ENCODE measurements around the gene DYSF.

The DYSF gene

GRCh38 chr2:71620851-71621251 is 167.5 kb downstream of the DYSF start:
- TF ChIP-seq, protein P1, sequence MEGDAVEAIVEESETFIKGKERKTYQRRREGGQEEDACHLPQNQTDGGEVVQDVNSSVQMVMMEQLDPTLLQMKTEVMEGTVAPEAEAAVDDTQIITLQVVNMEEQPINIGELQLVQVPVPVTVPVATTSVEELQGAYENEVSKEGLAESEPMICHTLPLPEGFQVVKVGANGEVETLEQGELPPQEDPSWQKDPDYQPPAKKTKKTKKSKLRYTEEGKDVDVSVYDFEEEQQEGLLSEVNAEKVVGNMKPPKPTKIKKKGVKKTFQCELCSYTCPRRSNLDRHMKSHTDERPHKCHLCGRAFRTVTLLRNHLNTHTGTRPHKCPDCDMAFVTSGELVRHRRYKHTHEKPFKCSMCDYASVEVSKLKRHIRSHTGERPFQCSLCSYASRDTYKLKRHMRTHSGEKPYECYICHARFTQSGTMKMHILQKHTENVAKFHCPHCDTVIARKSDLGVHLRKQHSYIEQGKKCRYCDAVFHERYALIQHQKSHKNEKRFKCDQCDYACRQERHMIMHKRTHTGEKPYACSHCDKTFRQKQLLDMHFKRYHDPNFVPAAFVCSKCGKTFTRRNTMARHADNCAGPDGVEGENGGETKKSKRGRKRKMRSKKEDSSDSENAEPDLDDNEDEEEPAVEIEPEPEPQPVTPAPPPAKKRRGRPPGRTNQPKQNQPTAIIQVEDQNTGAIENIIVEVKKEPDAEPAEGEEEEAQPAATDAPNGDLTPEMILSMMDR (IDR thresholded peaks at IDR 0.05; ENCODE audit: low read depth, low read length, missing control alignments), result no peak
- H3K4me3 ChIP-seq (ENCODE audit: low read depth, low read length), result no peak overlapping the region
- DNase-seq (ENCODE audit: low read depth), result no peak

DNA sequence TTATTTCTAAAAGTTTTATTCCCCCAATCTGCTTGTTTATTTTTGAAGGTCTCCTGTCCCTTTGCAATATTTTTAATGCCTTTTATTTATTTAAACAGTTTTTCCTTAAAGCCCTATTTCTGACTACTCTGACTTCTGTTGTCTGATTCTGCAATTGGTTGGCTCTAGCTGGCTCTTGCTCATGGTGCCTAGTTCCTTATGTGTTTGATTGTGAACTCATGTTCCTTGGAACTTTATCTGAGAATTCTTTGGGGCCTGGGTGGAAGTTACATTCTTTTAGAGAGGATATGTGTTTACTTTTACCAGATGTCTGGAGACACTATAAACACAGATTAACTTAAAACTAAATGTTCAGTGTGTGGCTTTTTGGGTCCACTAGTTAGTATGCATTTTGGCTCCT is 175.9 kb downstream of the DYSF start:
- no peak for DNase-seq (ENCODE audit: low read depth)
- TF ChIP-seq, protein P1 (IDR thresholded peaks at IDR 0.05; ENCODE audit: low read depth, low read length, missing control alignments), result no peak
- no peak overlapping the region for H3K4me3 ChIP-seq (ENCODE audit: low read depth, low read length)

DNA sequence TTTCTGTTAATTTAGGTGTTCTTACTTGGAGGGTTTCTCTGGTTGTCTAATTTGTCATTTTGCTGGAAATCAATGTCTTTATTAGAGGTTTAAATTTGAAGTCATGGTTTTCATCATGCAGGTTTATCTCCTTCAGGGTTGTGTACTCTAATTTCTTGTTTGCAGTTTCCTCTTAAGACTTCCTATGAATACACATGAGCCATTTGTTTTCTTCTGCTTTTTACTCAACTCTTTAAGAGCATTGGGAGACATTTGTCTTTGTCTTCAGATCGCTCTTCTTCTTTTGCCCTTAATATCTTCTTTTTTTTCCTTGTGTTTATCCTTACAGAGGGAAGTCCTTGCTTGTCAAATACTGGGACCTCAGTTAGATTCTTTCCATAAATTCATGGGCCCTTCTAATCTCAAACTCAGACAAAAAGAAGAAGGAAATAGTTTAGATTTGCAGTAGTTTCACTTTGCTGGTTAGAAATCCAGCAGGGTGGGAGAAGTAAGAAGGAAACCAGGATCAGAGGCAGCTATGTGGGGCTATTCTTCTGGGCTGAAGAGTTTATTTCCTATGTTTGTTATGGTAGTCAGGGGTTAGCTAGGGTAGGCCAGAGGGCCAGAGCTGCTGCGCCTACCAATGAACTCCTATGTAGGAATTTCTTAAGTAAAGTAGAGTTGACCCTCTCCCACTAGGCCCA is 176.6 kb downstream of the DYSF start:
- H3K4me3 ChIP-seq (ENCODE audit: low read depth, low read length), result no peak overlapping the region
- TF ChIP-seq, protein P1 (IDR thresholded peaks at IDR 0.05; ENCODE audit: low read depth, low read length, missing control alignments), result no peak
- no peak for DNase-seq (ENCODE audit: low read depth)

- H3K4me3 ChIP-seq (ENCODE audit: low read depth, low read length), result no peak overlapping the region
- no peak for DNase-seq (ENCODE audit: low read depth)
- TF ChIP-seq, protein P1 (IDR thresholded peaks at IDR 0.05; ENCODE audit: low read depth, low read length, missing control alignments), result no peak
Measured at GRCh38 chr2:71630454-71631328, 177.3 kb downstream of the DYSF start.

DNA sequence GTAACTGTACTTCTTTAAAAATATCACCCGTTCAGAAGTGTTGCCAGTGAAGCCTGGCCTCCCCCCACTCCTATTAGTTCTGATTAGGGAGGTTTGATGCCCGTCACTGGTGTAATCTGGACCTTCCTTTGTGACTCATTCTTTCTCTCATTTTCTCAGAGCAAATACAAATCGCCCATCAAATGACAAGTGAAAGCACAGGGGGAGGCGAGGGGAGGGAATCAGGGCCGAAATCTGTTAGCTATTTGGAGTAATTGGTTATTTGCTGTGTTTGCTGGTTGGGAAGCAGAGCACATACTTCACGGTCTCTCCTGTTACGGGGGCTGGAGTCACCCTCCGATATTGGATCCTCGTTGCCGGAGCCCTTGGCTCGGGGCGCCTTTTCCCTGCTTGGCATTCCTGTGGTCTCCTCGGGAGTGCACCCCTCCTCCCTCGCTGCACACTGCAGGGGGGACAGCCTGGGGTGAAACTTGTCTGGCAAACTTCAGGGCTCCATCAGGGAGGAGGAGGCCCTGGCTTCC is 178.1 kb downstream of the DYSF start:
- no peak overlapping the region for H3K4me3 ChIP-seq (ENCODE audit: low read depth, low read length)
- no peak for DNase-seq (ENCODE audit: low read depth)
- TF ChIP-seq, protein P1 (IDR thresholded peaks at IDR 0.05; ENCODE audit: low read depth, low read length, missing control alignments), result no peak

DNA sequence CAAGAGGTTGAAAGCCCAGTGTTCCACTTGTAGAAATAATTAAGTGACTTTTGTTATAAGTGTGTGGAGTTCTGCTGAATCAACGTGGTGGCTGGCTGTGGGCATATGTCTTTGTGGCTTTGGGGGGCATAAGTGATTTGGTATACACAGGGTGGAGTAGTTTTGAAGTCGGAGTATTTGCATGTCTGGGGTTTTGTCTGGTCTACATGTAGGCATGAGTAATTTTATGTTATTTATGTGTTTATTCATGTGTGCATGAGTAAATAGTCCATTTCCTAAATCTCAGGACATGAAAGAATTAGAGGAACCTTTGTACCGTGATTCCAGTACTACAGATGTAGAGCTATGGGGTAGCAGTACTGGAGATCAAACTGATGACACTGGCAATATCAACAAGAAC is 179.7 kb downstream of the DYSF start:
- H3K4me3 ChIP-seq (ENCODE audit: low read depth, low read length), result no peak overlapping the region
- TF ChIP-seq, protein P1 (IDR thresholded peaks at IDR 0.05; ENCODE audit: low read depth, low read length, missing control alignments), result no peak

More for the DNA sequence above, 179.7 kb downstream of the DYSF start:
- no peak for DNase-seq (ENCODE audit: low read depth)
